ENCODE results near the gene PTCH2.
A peak's percentile ranks its signal among the peaks of the same experiment; 100 is the strongest.
"Not testable (repeated sequence)": the region's sequence is repeated elsewhere in the genome, so short reads cannot be mapped to it uniquely, and the experiment has no call there.

The PTCH2 gene

DNA sequence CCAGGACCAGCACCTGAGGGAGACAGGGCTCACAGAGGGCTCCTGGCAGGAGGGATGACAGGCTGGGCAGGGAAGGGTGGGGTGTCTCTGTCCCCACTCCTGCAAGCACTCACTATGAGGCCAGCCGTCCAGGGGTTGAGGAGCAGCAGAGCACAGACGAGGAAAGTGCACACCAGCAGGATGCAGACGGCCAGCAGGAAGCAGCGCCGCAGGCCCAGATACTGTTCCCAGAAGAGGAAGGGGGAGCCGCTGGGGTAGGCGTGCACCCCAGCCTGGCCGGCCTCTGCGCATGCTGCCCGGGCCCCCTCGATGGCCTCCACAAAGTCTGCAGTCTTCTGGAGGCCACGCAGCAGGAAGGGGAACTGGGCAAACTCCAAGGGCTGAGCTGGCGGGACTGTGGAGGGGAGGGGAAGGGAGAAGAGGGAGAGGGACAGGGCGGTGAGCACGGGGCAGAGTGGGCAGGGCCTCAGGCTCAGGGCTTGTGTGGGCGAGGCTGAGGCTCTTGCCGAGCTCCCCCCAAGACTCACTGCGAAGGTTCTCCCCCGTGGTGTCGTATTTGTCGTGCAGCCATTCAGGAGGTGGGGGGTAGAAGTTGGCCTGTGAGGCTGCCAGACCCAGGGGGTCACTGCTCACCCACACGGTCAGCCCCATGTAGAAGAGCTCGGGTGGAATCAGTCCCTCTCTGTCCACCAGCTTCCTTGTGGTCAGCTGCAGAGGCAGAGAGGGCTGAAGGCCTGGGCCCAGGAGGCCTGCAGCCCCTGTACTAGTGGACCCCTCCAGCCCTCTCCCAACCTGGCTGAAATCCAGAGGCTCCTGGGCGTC, 16.5 kb downstream of the PTCH2 start:
- TF ChIP-seq, protein P1, sequence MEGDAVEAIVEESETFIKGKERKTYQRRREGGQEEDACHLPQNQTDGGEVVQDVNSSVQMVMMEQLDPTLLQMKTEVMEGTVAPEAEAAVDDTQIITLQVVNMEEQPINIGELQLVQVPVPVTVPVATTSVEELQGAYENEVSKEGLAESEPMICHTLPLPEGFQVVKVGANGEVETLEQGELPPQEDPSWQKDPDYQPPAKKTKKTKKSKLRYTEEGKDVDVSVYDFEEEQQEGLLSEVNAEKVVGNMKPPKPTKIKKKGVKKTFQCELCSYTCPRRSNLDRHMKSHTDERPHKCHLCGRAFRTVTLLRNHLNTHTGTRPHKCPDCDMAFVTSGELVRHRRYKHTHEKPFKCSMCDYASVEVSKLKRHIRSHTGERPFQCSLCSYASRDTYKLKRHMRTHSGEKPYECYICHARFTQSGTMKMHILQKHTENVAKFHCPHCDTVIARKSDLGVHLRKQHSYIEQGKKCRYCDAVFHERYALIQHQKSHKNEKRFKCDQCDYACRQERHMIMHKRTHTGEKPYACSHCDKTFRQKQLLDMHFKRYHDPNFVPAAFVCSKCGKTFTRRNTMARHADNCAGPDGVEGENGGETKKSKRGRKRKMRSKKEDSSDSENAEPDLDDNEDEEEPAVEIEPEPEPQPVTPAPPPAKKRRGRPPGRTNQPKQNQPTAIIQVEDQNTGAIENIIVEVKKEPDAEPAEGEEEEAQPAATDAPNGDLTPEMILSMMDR (IDR thresholded peaks at IDR 0.05; ENCODE audit: insufficient read depth, low read depth, low read length, missing control alignments), result no peak
- DNase-seq (ENCODE audit: low read depth), result no peak
- H3K4me3 ChIP-seq (ENCODE audit: low read length), result no peak overlapping the region

- DNase-seq (ENCODE audit: low read depth); H3K4me3 ChIP-seq (ENCODE audit: low read length): not testable (repeated sequence)
Measured at GRCh38 chr1:44824392-44824791, 18.7 kb downstream of the PTCH2 start.

DNA sequence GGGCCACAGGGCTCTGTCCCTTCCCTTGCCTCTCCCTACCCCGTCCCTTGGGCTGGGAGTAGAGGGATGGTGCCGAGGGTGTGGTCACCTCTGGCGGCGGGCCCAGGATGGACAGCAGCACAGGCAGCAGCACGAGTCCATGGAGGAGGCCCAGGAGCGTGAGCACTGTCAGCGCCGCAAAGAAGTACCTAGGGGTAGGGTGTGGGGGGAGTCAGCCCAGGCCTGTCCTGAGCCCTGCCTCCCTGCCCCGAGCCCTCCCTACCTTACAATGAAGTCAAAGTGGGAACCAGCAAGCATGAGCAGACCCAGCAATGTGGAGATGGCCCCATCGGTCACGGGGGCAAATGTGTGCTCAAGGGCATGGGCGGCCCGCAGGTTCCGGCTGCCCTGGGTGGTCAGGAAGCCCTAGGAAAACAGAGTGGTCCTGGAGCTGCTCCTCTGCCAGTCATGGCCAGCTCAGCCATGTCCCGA, 20.0 kb downstream of the PTCH2 start:
- no peak for DNase-seq (ENCODE audit: low read depth)
- H3K4me3 ChIP-seq (ENCODE audit: low read length), result no peak overlapping the region
- TF ChIP-seq, protein P1 (IDR thresholded peaks at IDR 0.05; ENCODE audit: insufficient read depth, low read depth, low read length, missing control alignments), result no peak

DNA sequence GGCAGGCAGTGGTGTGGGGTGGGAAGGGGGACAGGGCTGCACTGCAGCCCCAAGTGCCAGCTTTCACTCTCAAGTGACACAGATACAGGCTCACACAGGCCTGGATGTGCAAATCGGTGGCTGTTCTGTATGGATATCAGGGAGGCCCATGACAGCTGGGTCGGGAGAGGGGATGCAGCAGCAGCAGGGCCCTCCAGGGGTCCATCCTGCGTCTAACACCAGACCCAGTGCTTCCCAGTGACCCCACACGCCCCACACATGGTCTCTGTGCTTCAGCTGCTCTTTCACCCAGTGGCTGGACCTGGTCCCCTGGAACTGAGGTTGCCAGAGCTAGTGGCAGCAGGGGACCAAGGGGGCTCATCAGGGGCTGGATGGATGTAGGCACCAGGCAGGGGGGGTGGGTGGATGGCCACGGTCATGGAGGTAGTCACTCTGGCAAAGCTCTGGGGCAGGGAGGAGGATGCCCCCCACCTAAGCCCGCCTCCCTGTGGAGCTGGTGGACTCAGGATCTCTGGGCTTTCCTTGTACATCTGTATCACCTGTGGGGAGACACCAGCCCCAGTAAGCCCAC, 20.8 kb downstream of the PTCH2 start:
- TF ChIP-seq, protein P1 (IDR thresholded peaks at IDR 0.05; ENCODE audit: insufficient read depth, low read depth, low read length, missing control alignments), result no peak
- no peak for DNase-seq (ENCODE audit: low read depth)
- no peak overlapping the region for H3K4me3 ChIP-seq (ENCODE audit: low read length)

GRCh38 chr1:44821240-44821715, 21.8 kb downstream of the PTCH2 start:
- DNase-seq (ENCODE audit: low read depth), result no peak
- H3K4me3 ChIP-seq (ENCODE audit: low read length), result no peak overlapping the region
- TF ChIP-seq, protein P1 (IDR thresholded peaks at IDR 0.05; ENCODE audit: insufficient read depth, low read depth, low read length, missing control alignments), result no peak

DNA sequence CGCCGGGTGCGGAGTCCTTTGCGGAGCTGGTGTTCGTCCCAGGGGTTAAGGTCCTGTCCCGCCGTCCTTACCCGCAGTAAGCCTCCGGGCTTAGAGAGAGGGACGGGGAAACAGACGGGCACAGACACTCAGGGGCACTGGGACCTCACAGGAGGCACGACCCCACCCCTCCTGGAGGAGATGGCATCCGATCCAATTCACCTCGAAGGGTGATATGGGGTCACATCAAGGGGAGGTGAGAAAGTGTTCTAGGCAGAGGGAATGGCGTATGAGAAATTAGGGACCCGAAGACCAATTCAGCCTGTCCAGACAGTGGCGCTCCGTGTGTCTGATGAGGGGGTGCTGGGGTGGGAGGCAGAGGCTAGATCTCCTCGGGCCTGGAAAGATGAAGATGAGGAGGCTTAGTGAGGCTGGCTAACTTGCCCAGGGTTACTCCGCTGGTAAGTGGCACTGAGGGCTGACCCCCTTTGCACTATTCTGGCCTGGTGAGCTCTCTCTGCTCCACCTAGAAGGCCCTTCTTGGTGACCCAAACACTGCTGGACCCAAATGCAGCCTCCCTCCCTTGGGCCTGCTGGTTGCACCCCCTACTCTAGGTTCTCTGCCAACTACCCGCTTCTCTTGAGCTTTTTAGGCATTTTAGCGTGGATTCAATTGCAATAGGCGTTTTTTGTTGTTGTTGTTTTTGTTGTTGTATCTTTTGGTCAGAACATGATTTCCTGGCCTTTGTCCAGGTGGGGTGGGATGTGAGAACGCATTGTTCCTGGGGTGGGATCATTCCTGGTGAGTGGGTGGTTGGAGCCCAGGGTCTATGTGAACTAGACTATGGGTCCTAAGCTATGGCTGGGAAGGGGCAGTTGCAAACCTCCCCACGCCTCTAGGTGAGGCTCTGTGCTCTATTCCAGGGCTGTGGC, 22.5 kb downstream of the PTCH2 start:
- H3K4me3 ChIP-seq (ENCODE audit: low read length), result peak overlapping the region; percentile 62
- DNase-seq (ENCODE audit: low read depth), result no peak
- TF ChIP-seq, protein P1 (IDR thresholded peaks at IDR 0.05; ENCODE audit: insufficient read depth, low read depth, low read length, missing control alignments), result no peak
